Astrocyte of the spinal cord (primary cell): Measurements from ENCODE around the gene TXNRD2.
A peak's percentile ranks its signal among the peaks of the same experiment; 100 is the strongest.

Experiments used
- DNase-seq: peaks from one replicate; pipeline ENCODE4 v3.0.0; 2011; ENCODE audit warnings: low read depth, low spot score
- H3K4me3 ChIP-seq: 2 replicates; pipeline ENCODE4 v1.5.1; 2011; ENCODE audit warnings: low read depth, mild to moderate bottlenecking, low read length, moderate library complexity
- CTCF ChIP-seq: IDR thresholded peaks from 2 replicates; pipeline ENCODE4 v1.5.1; 2012; ENCODE audit warnings: low read depth, mild to moderate bottlenecking, low read length, inconsistent platforms
- in situ Hi-C: cut with HindIII; loops from 2 replicates; pipeline ENCODE4 v1.10.0; 2017; ENCODE audit warnings: low sequenced_read_pairs

TXNRD2 gene

GRCh38 chr22:19877626-19878339, 63.8 kb downstream of the TXNRD2 start:
- in situ Hi-C loops, result no loop called here
- no peak overlapping the region for H3K4me3 ChIP-seq
- TF ChIP-seq CTCF, result no peak
- DNase-seq, result peak; percentile 5

- no peak for DNase-seq
Observed at GRCh38 chr22:19876941-19877625, 64.5 kb downstream of the TXNRD2 start.

GRCh38 chr22:19876314-19876940, 65.2 kb downstream of the TXNRD2 start:
- in situ Hi-C loops, result no loop called here
- H3K4me3 ChIP-seq, result no peak overlapping the region
- no peak for TF ChIP-seq CTCF
- DNase-seq, result no peak

More at GRCh38 chr22:19876941-19877625, 64.5 kb downstream of the TXNRD2 start:
- no peak overlapping the region for H3K4me3 ChIP-seq
- in situ Hi-C loops, result no loop called here
- no peak for TF ChIP-seq CTCF

GRCh38 chr22:19875531-19876313, 65.9 kb downstream of the TXNRD2 start:
- in situ Hi-C loops, result no loop called here
- peak; percentile 13 for DNase-seq
- no peak for TF ChIP-seq CTCF
- no peak overlapping the region for H3K4me3 ChIP-seq

- H3K4me3 ChIP-seq, result no peak overlapping the region
- no peak for TF ChIP-seq CTCF
- no peak for DNase-seq
- in situ Hi-C loops, result no loop called here
Observed at GRCh38 chr22:19875061-19875530, 66.5 kb downstream of the TXNRD2 start.

GRCh38 chr22:19874307-19875060, 67.1 kb downstream of the TXNRD2 start:
- H3K4me3 ChIP-seq, result no peak overlapping the region
- in situ Hi-C loops, result no loop called here
- TF ChIP-seq CTCF, result no peak
- no peak for DNase-seq
